ENCODE measurements around the gene GOLGA8A.

The GOLGA8A gene

GRCh38 chr15:34470091-34470490 lies 32.5 kb upstream of the GOLGA8A start:
- DNase-seq (ENCODE audit: extremely low spot score) = no peak
- TF ChIP-seq CTCF (IDR thresholded peaks at IDR 0.05; ENCODE audit: control extremely low read depth, extremely low read depth, low read depth, missing control alignments) = no peak
- ChIA-PET POLR2A (no interaction called here), CTCF (no interaction called here)

- TF ChIP-seq CTCF (IDR thresholded peaks at IDR 0.05; ENCODE audit: control extremely low read depth, extremely low read depth, low read depth, missing control alignments) = no peak
- ChIA-PET CTCF (interaction anchor here (1.5 kb wide), 1 partner anchor 13 kb away, joined by 3 read pairs; no protein-coding TSS in a partner anchor), POLR2A (no interaction called here)
- no peak for DNase-seq (ENCODE audit: extremely low spot score)
Measured at GRCh38 chr15:34461730-34462129, 24.1 kb upstream of the GOLGA8A start.

GRCh38 chr15:34460451-34460850 lies 22.8 kb upstream of the GOLGA8A start:
- TF ChIP-seq CTCF (IDR thresholded peaks at IDR 0.05; ENCODE audit: control extremely low read depth, extremely low read depth, low read depth, missing control alignments) = no peak
- no peak for DNase-seq (ENCODE audit: extremely low spot score)
- ChIA-PET POLR2A (no interaction called here), CTCF (interaction anchor here (1.5 kb wide), 1 partner anchor 15 kb away, joined by 3 read pairs; no protein-coding TSS in a partner anchor)

- no peak for TF ChIP-seq CTCF (IDR thresholded peaks at IDR 0.05; ENCODE audit: control extremely low read depth, extremely low read depth, low read depth, missing control alignments)
- DNase-seq (ENCODE audit: extremely low spot score) = no peak
- CTCF ChIA-PET = no interaction called here
- POLR2A ChIA-PET = no interaction called here
Measured at GRCh38 chr15:34456658-34457057, 19.1 kb upstream of the GOLGA8A start.

GRCh38 chr15:34442891-34443290 lies 5.3 kb upstream of the GOLGA8A start:
- TF ChIP-seq CTCF (IDR thresholded peaks at IDR 0.05; ENCODE audit: control extremely low read depth, extremely low read depth, low read depth, missing control alignments) = no peak
- POLR2A ChIA-PET = no interaction called here
- no peak for DNase-seq (ENCODE audit: extremely low spot score)
- CTCF ChIA-PET = no interaction called here

- no peak for TF ChIP-seq CTCF (IDR thresholded peaks at IDR 0.05; ENCODE audit: control extremely low read depth, extremely low read depth, low read depth, missing control alignments)
- ChIA-PET POLR2A (no interaction called here), CTCF (no interaction called here)
- no peak for DNase-seq (ENCODE audit: extremely low spot score)
Measured at GRCh38 chr15:34439878-34440277, 2.3 kb upstream of the GOLGA8A start.

- ChIA-PET POLR2A (no interaction called here), CTCF (no interaction called here)
- TF ChIP-seq CTCF (IDR thresholded peaks at IDR 0.05; ENCODE audit: control extremely low read depth, extremely low read depth, low read depth, missing control alignments) = peak; percentile 40
- peak; percentile 67 for DNase-seq (ENCODE audit: extremely low spot score)
Measured at GRCh38 chr15:34436956-34437442, 609 bp downstream of the GOLGA8A start.

Data from GM10248 (cell line).